Mesendoderm (in vitro differentiated cells): ENCODE results near the gene IQGAP2.
"Not testable (repeated sequence)": the region's sequence is repeated elsewhere in the genome, so short reads cannot be mapped to it uniquely, and the experiment has no call there.

ENCODE experiments used
- DNase-seq: peaks from one replicate; pipeline ENCODE4 v3.0.0; 2013
- H2AK5ac ChIP-seq: 2 replicates; pipeline ENCODE4 v1.6.1; 2013; ENCODE audit warnings: low read length, inconsistent platforms
- H2BK120ac ChIP-seq: 2 replicates; pipeline ENCODE4 v1.6.1; 2013; ENCODE audit warnings: low read depth, mild to moderate bottlenecking, low read length, moderate library complexity, mixed read lengths
- H2BK15ac ChIP-seq: replicated peaks from 2 replicates; pipeline ENCODE4 v1.6.1; 2013; ENCODE audit warnings: low read depth, mild to moderate bottlenecking, moderate library complexity
- H2BK5ac ChIP-seq: 2 replicates; pipeline ENCODE4 v1.6.1; 2013; ENCODE audit warnings: low read length, inconsistent platforms
- H3K18ac ChIP-seq: 2 replicates; pipeline ENCODE4 v1.6.1; 2013; ENCODE audit warnings: mild to moderate bottlenecking, low read length, mixed read lengths
- H3K23ac ChIP-seq: one replicate; pipeline ENCODE4 v1.6.1; 2013; ENCODE audit warnings: low read length
- H3K27ac ChIP-seq: 2 replicates; pipeline ENCODE4 v1.5.1; 2013; ENCODE audit warnings: low read depth, mild to moderate bottlenecking, inconsistent platforms, low read length, moderate library complexity
- H3K27me3 ChIP-seq: 2 replicates; pipeline ENCODE4 v1.6.1; 2013; ENCODE audit warnings: low read length, control low read depth, mild to moderate bottlenecking, inconsistent platforms; ENCODE audit not compliant: insufficient read depth, poor library complexity
- H3K36me3 ChIP-seq: 2 replicates; pipeline ENCODE4 v1.6.1; 2013; ENCODE audit warnings: low read length, inconsistent platforms; ENCODE audit not compliant: control insufficient read depth, insufficient read depth
- H3K4ac ChIP-seq: one replicate; pipeline ENCODE4 v1.6.1; 2013; ENCODE audit warnings: low read depth, mild to moderate bottlenecking, low read length, moderate library complexity
- H3K4me1 ChIP-seq: 2 replicates; pipeline ENCODE4 v1.6.1; 2013; ENCODE audit warnings: low read depth, low read length, inconsistent platforms; ENCODE audit not compliant: control insufficient read depth
- H3K4me2 ChIP-seq: 2 replicates; pipeline ENCODE4 v1.6.1; 2013; ENCODE audit warnings: low read length
- H3K4me3 ChIP-seq: 2 replicates; pipeline ENCODE4 v1.5.1; 2013; ENCODE audit warnings: mild to moderate bottlenecking, low read length
- H3K56ac ChIP-seq: one replicate; pipeline ENCODE4 v1.6.1; 2013; ENCODE audit warnings: low read length
- H3K79me1 ChIP-seq: 2 replicates; pipeline ENCODE4 v1.6.1; 2013; ENCODE audit warnings: low read length, inconsistent platforms
- H3K79me2 ChIP-seq: 2 replicates; pipeline ENCODE4 v1.6.1; 2013; ENCODE audit warnings: mild to moderate bottlenecking, low read length; ENCODE audit not compliant: control insufficient read depth, insufficient read depth
- H3K9ac ChIP-seq: 2 replicates; pipeline ENCODE4 v1.6.1; 2013; ENCODE audit warnings: low read length, inconsistent platforms
- H4K5ac ChIP-seq: one replicate; pipeline ENCODE4 v1.6.1; 2013; ENCODE audit warnings: low read length
- H4K8ac ChIP-seq: one replicate; pipeline ENCODE4 v1.6.1; 2013; ENCODE audit warnings: low read depth, mild to moderate bottlenecking, control low read depth, low read length, moderate library complexity
- WGBS: extraction: QIAGEN DNeasy Blood & Tissue Kit; methylation state at CpG from one replicate; pipeline ENCODE4 v1.1.7; 2013; ENCODE audit warnings: low lambda C conversion rate, missing lambda C conversion rate; ENCODE audit not compliant: insufficient coverage; ENCODE audit errors: extremely low coverage; 5-methylcytosine and 5-hydroxymethylcytosine counted together

Gene IQGAP2

DNA sequence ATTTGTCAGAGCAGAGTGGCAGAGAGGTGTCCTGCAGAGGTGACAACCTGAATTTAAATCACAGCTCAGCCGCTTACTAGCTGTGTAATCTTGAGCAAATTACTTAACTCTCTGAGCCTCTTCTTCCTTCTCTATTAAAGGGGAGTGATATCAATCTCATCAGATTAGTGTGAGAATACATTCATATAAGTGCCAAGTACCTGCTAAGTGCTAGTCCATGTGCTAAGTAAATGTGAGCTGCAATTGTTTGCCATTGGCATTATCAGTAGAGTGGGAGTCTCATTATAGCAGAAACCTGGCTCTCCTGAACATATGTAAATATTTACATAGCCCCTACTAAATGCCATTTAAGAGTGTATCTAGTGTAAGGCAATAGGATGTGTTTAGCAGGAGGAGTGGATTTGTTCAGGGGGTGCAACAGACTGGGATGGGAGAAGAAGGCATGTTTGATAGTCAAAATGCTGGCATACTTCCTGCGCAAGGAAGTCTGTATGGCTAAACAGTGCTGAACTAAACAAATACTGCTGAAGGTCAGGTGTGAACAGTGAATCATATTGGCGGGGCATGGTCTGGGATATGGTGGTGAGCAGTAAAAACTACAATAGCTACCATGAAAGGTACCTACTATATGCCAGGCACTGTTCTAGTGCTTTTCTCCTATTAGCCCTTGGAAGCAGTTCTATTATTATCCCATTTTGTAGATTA is 145.6 kb downstream of the IQGAP2 start:
- H3K79me2 ChIP-seq: no peaks in the 10 kb centered on the region
- no peak overlapping the region for H2BK120ac ChIP-seq
- H3K18ac ChIP-seq: no peak overlapping the region
- H3K4me2 ChIP-seq: no peak overlapping the region
- peaks cover 5% of the 10 kb centered on the region for H3K4me1 ChIP-seq
- H4K5ac ChIP-seq: no peak overlapping the region
- WGBS: no CpG with 5 or more reads among the region's 3 CpGs
- H3K36me3 ChIP-seq: no peaks in the 10 kb centered on the region
- peaks cover 5% of the 10 kb centered on the region for H3K27me3 ChIP-seq
- H3K27ac ChIP-seq: no peak overlapping the region
- no peak overlapping the region for H3K4me3 ChIP-seq
- no peak overlapping the region for H3K4ac ChIP-seq
- H3K9ac ChIP-seq: no peak overlapping the region
- no peak overlapping the region for H4K8ac ChIP-seq
- no peak overlapping the region for H3K56ac ChIP-seq
- no peak overlapping the region for H2BK5ac ChIP-seq
- peak; percentile 85 for DNase-seq
- no peak overlapping the region for H2AK5ac ChIP-seq
- no peak overlapping the region for H2BK15ac ChIP-seq
- H3K79me1 ChIP-seq: no peaks in the 10 kb centered on the region
- no peak overlapping the region for H3K23ac ChIP-seq

DNA sequence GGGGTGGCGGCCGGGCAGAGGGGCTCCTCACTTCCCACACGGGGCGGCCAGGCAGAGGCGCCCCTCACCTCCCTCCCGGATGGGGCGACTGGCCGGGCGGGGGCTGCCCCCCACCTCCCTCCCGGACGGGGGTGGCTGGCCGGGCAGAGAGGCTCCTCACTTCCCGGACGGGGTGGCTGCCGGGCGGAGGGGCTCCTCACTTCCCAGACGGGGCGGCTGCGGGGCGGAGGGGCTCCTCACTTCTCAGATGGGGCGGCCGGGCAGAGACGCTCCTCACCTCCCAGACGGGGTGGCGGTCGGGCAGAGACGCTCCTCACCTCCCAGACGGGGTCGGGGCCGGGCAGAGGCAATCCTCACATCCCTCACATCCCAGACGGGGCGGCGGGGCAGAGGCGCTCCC is 147.8 kb downstream of the IQGAP2 start:
- H3K4me1 ChIP-seq, H3K9ac ChIP-seq, H3K23ac ChIP-seq, H2BK15ac ChIP-seq, H3K27ac ChIP-seq, H2AK5ac ChIP-seq, H3K56ac ChIP-seq, H3K18ac ChIP-seq, H3K4me2 ChIP-seq, DNase-seq, H3K4me3 ChIP-seq, H3K79me2 ChIP-seq, H3K36me3 ChIP-seq, H3K4ac ChIP-seq, H4K8ac ChIP-seq, H3K79me1 ChIP-seq, H2BK120ac ChIP-seq, H4K5ac ChIP-seq, H2BK5ac ChIP-seq, H3K27me3 ChIP-seq: not testable (repeated sequence)
- no CpG with 5 or more reads among the region's 34 CpGs for WGBS

DNA sequence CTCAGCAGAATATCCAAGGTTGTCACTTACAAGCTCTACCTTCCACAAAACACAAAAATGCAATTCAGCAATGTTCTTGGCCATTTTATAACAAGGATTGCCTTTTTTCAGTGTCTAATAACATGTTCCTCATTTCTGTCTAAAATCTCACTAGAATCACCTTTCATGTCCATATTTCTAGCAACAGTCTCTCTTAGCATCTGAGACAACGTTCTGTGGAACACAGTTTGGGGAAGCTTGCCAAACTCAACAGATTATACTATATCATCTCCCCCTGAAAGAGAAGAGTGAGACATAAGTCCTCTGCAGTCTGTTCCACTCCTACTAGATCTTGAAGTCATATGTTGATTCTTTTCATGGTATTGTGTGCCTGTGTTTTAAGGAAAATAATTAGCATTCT is 149.5 kb downstream of the IQGAP2 start:
- no peak for DNase-seq
- Histone ChIP-seq H3K4me2 (no peak overlapping the region), H3K27me3 (peaks cover under 1% of the 10 kb centered on the region), H3K79me1 (no peaks in the 10 kb centered on the region), H3K4ac (no peak overlapping the region), H4K5ac (no peak overlapping the region), H3K18ac (no peak overlapping the region), H3K36me3 (no peaks in the 10 kb centered on the region), H3K56ac (no peak overlapping the region), H2BK5ac (no peak overlapping the region), H4K8ac (no peak overlapping the region), H2AK5ac (no peak overlapping the region), H3K4me1 (peaks cover 5% of the 10 kb centered on the region), H3K79me2 (no peaks in the 10 kb centered on the region), H3K4me3 (no peak overlapping the region), H2BK15ac (no peak overlapping the region), H3K23ac (no peak overlapping the region), H2BK120ac (no peak overlapping the region), H3K27ac (no peak overlapping the region), H3K9ac (no peak overlapping the region)
- WGBS: no CpG with 5 or more reads among the region's 1 CpG

DNA sequence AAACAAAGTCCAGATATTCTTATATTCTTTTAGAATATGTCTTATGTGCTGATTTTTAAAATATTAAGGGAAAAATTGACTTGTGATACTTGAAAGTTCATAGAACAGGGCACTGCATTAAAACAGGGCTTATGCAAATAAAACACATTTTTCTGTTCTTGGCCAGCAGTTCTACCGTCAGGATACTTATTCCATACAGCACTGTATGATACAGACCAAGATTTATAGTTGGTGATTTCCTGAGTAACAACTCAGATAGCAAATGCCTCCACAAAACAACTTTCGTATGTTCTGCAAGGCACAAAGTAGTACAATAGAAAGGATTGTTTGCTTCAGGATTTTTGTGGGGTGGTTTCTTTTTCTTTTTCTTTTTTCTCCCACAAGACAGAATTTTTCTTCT is 150.2 kb downstream of the IQGAP2 start:
- Histone ChIP-seq H3K56ac (no peak overlapping the region), H3K27me3 (no peaks in the 10 kb centered on the region), H3K79me1 (no peaks in the 10 kb centered on the region), H4K8ac (no peak overlapping the region), H4K5ac (no peak overlapping the region), H3K18ac (no peak overlapping the region), H2AK5ac (no peak overlapping the region), H2BK5ac (no peak overlapping the region), H3K36me3 (no peaks in the 10 kb centered on the region), H2BK120ac (no peak overlapping the region), H3K4ac (no peak overlapping the region), H3K4me1 (peaks cover 2% of the 10 kb centered on the region), H3K23ac (no peak overlapping the region), H3K4me2 (no peak overlapping the region), H3K27ac (no peak overlapping the region), H3K9ac (no peak overlapping the region), H3K79me2 (no peaks in the 10 kb centered on the region), H3K4me3 (no peak overlapping the region), H2BK15ac (no peak overlapping the region)
- no CpG with 5 or more reads among the region's 2 CpGs for WGBS
- no peak for DNase-seq

DNA sequence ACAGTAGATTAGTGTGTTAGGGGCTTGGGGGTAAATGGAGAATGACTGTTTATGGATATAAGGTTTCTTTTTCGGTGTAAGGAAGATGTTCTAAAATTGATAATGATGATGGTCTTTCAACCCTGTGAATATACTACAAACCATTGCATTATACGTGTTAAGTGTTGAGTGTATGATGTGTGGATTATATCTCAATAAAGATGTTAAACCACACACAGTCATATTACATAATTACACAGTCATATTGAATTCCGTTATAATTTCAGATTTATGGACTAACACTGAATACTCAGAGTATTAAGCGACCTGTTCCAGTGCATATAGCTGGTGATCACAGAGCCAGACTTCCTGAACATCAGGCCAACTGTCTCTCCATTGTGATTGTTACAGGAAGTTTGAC is 152.0 kb downstream of the IQGAP2 start:
- Histone ChIP-seq H3K79me2 (no peaks in the 10 kb centered on the region), H3K4me2 (no peak overlapping the region), H3K56ac (no peak overlapping the region), H3K9ac (no peak overlapping the region), H3K4me1 (no peaks in the 10 kb centered on the region), H2AK5ac (no peak overlapping the region), H2BK15ac (no peak overlapping the region), H3K4me3 (no peak overlapping the region), H3K79me1 (no peaks in the 10 kb centered on the region), H3K4ac (no peak overlapping the region), H3K23ac (no peak overlapping the region), H2BK120ac (no peak overlapping the region), H2BK5ac (no peak overlapping the region), H4K5ac (no peak overlapping the region), H3K18ac (no peak overlapping the region), H3K27ac (no peak overlapping the region), H3K27me3 (no peaks in the 10 kb centered on the region), H3K36me3 (no peaks in the 10 kb centered on the region), H4K8ac (no peak overlapping the region)
- DNase-seq: no peak
- no CpG with 5 or more reads among the region's 4 CpGs for WGBS

DNA sequence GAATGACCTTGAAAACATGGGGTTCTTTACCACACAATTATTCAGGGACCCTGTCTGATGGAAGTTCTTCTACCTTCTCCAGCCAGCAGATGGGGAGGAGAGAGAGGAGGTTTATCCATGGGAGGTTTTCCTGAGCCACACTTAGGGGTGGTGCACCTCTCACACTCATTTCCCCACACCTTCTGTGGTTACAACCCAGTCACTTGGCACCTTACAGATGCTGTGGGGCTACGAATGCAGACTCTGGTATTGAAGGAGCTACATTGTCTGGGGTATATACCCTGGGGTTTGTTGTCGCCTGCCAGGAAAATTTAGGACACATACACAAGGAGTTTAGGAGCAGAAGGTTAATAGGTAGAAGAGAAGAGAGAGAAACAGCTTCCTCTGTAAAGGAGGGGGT is 152.6 kb downstream of the IQGAP2 start:
- no peaks in the 10 kb centered on the region for H3K79me2 ChIP-seq
- H3K27me3 ChIP-seq: no peaks in the 10 kb centered on the region
- no peak overlapping the region for H4K8ac ChIP-seq
- no peak overlapping the region for H4K5ac ChIP-seq
- no peak overlapping the region for H3K9ac ChIP-seq
- no peaks in the 10 kb centered on the region for H3K79me1 ChIP-seq
- H3K4me2 ChIP-seq: no peak overlapping the region
- no peak overlapping the region for H3K4me3 ChIP-seq
- no peak overlapping the region for H2AK5ac ChIP-seq
- H3K27ac ChIP-seq: no peak overlapping the region
- WGBS: no CpG with 5 or more reads among the region's 2 CpGs
- H3K56ac ChIP-seq: no peak overlapping the region
- H3K23ac ChIP-seq: no peak overlapping the region
- no peak overlapping the region for H2BK120ac ChIP-seq
- no peak for DNase-seq
- no peak overlapping the region for H3K4ac ChIP-seq
- H3K18ac ChIP-seq: no peak overlapping the region
- no peak overlapping the region for H2BK15ac ChIP-seq
- H2BK5ac ChIP-seq: no peak overlapping the region
- no peaks in the 10 kb centered on the region for H3K4me1 ChIP-seq
- H3K36me3 ChIP-seq: no peaks in the 10 kb centered on the region
